Activated CD4-positive, alpha-beta T cell treated with anti-CD3 and anti-CD28 coated beads, Interleukin-2, amount 10 ng/mL, durations not matched to agents 7 days and 5 days (primary cell): ENCODE results near the gene SVIL. TPM values are rescaled to one million over a fixed set of nuclear protein-coding genes. Genes with fewer than 3 reads are reported as not detected.
"Not testable (repeated sequence)": the region's sequence is repeated elsewhere in the genome, so short reads cannot be mapped to it uniquely, and the experiment has no call there.

Experiments used
- CTCF ChIA-PET: fragments of 350-600 bp; sonication (Branson Sonifier 250); formaldehyde crosslinking; loops from one replicate; lab custom pipeline; 2021; ENCODE audit warnings: antibody characterized with exemption; lab: Charles Lee
- POLR2A ChIA-PET: fragments of 350-600 bp; sonication (Branson Sonifier 250); formaldehyde crosslinking; loops from one replicate; lab custom pipeline; 2021; ENCODE audit warnings: antibody characterized with exemption; lab: Charles Lee
- DNase-seq: peaks from one replicate; pipeline ENCODE4 v3.0.0-alpha.2; 2020
- H3K27ac Mint-ChIP-seq: one replicate; pipeline ENCODE4 v1.8.0; 2021; ENCODE audit warnings: mild to moderate bottlenecking, moderate library complexity, mixed read lengths
- H3K27me3 Mint-ChIP-seq: one replicate; pipeline ENCODE4 v1.8.0; 2021; ENCODE audit warnings: mixed read lengths
- H3K36me3 Mint-ChIP-seq: one replicate; pipeline ENCODE4 v1.8.0; 2021; ENCODE audit warnings: low read depth, mixed read lengths
- H3K4me1 Mint-ChIP-seq: one replicate; pipeline ENCODE4 v1.8.0; 2021; ENCODE audit warnings: mixed read lengths
- H3K4me3 Mint-ChIP-seq: one replicate; pipeline ENCODE4 v1.8.0; 2021; ENCODE audit warnings: mild to moderate bottlenecking, moderate library complexity, mixed read lengths
- H3K9me3 Mint-ChIP-seq: one replicate; pipeline ENCODE4 v1.8.0; 2021; ENCODE audit warnings: mixed read lengths
- total RNA-seq, 2 experiments: library from RNA; stranded (reverse); gene quantifications; one replicate each; pipeline ENCODE4 v1.2.3, GENCODE V29; 2021

The SVIL gene
- total RNA-seq, 2 experiments from 2014 or later = 22.6 to 26.8 TPM

GRCh38 chr10:29613791-29614190, 21.0 kb downstream of the SVIL start:
- Mint-ChIP-seq H3K36me3 (peaks cover 21% of the 10 kb centered on the region), H3K27ac (no peak overlapping the region), H3K4me3 (no peak overlapping the region), H3K27me3 (no peaks in the 10 kb centered on the region), H3K4me1 (no peaks in the 10 kb centered on the region), H3K9me3 (peaks cover 22% of the 10 kb centered on the region)
- POLR2A ChIA-PET = no interaction called here
- CTCF ChIA-PET = no interaction called here
- DNase-seq = no peak

- H3K4me1 Mint-ChIP-seq = no peaks in the 10 kb centered on the region
- POLR2A ChIA-PET = no interaction called here
- peaks cover 22% of the 10 kb centered on the region for H3K9me3 Mint-ChIP-seq
- DNase-seq = no peak
- H3K27me3 Mint-ChIP-seq = no peaks in the 10 kb centered on the region
- CTCF ChIA-PET = no interaction called here
- no peak overlapping the region for H3K27ac Mint-ChIP-seq
- H3K4me3 Mint-ChIP-seq = no peak overlapping the region
- peaks cover 22% of the 10 kb centered on the region for H3K36me3 Mint-ChIP-seq
These were observed 21.6 kb downstream of the SVIL start for GRCh38 chr10:29613196-29613595.

DNA sequence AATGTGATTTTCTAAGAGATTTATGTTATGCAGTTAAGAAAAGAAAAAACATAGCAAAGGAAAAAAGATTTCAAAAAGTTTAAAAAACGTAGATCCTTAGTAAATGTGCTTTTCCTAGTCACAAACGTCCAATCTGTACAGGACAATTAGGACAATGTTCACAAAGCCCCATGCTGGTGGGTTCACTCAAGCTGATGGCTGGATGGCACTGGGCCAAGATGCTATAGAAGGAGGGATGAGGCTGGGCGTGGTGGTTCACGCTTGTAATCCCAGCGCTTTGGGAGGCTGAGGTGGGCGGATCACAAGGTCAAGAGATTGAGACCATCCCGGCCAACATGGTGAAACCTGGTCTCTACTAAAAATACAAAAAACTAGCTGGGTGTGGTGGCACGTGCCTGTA, 22.1 kb downstream of the SVIL start:
- no peak overlapping the region for H3K27ac Mint-ChIP-seq
- ChIA-PET CTCF (no interaction called here), POLR2A (no interaction called here)
- no peak overlapping the region for H3K4me3 Mint-ChIP-seq
- H3K9me3 Mint-ChIP-seq = peaks cover 22% of the 10 kb centered on the region
- no peaks in the 10 kb centered on the region for H3K27me3 Mint-ChIP-seq
- H3K36me3 Mint-ChIP-seq = peaks cover 22% of the 10 kb centered on the region
- no peaks in the 10 kb centered on the region for H3K4me1 Mint-ChIP-seq
- DNase-seq = no peak

- DNase-seq = no peak
- H3K36me3 Mint-ChIP-seq = peaks cover 22% of the 10 kb centered on the region
- H3K27me3 Mint-ChIP-seq = no peaks in the 10 kb centered on the region
- ChIA-PET POLR2A (no interaction called here), CTCF (interaction anchor here (0.8 kb wide), 1 partner anchor 13 kb away, joined by 3 read pairs; no protein-coding TSS in a partner anchor)
- no peak overlapping the region for H3K4me3 Mint-ChIP-seq
- peaks cover 22% of the 10 kb centered on the region for H3K9me3 Mint-ChIP-seq
- no peaks in the 10 kb centered on the region for H3K4me1 Mint-ChIP-seq
- no peak overlapping the region for H3K27ac Mint-ChIP-seq
These were observed 22.9 kb downstream of the SVIL start for GRCh38 chr10:29611781-29612381.

DNA sequence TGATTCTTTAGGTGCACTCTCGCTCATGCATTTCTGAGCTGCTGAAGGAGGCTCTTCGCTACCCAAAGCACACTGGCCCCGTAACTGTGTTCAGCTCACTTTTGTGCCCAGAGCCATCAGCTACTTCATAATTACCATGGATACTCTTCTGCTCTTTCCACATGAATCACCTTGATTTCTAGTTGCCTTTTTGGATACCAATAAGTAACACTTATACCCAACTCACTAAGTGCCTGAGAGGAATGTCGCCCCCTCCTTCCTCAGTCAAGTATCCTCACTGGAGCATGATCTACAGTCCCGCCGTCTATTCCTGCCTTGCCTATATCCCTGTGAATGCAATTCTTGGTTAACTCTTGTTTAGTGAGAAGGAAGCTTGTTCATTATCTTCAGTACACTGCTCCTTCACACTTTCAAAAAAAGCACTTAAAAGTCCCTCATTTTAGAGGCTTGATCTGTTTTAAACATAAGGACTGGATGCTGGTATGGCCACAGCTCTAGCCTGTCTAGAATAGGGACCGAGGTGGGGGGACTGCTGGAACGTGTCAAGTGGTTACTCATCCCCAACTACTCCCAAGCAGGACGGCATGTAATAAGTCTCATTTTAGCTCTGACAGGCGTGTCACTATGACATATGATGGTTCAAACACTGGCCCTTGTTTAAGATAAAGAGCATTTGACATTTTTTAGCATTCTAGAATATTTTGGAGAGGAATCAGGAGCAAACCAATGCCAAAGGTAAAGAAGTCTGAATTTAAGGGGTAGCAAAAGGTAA, 23.7 kb downstream of the SVIL start:
- DNase-seq = no peak
- ChIA-PET POLR2A (no interaction called here), CTCF (no interaction called here)
- peaks cover 22% of the 10 kb centered on the region for H3K9me3 Mint-ChIP-seq
- H3K27me3 Mint-ChIP-seq = no peaks in the 10 kb centered on the region
- H3K4me1 Mint-ChIP-seq = no peaks in the 10 kb centered on the region
- no peak overlapping the region for H3K27ac Mint-ChIP-seq
- H3K36me3 Mint-ChIP-seq = peaks cover 22% of the 10 kb centered on the region
- no peak overlapping the region for H3K4me3 Mint-ChIP-seq

DNA sequence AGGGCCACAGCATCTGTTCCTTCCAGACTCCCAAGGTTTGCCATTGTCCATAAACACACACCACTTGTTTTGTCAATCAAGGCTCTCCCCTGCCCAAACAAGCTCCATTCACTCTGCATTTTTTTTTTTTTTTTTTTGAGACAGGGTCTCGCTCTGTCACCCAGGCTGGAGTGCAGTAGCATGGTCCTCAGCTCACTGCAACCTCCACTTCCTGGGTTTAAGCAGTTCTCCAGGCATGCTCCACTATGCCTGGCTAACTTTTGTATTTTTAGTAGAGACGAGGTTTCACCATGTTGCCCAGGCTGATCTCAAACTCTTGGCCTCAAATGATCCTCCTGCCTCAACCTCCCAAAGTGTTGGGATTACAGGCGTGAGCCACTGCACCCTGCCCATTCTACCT, 24.4 kb downstream of the SVIL start:
- H3K4me3 Mint-ChIP-seq, DNase-seq, H3K27me3 Mint-ChIP-seq, H3K4me1 Mint-ChIP-seq, H3K27ac Mint-ChIP-seq, POLR2A ChIA-PET: not testable (repeated sequence)
- peaks cover 22% of the 10 kb centered on the region for H3K36me3 Mint-ChIP-seq
- CTCF ChIA-PET = interaction anchor here (1.0 kb wide), 1 partner anchor 19 kb away, joined by 3 read pairs; no protein-coding TSS in a partner anchor
- H3K9me3 Mint-ChIP-seq = peaks cover 22% of the 10 kb centered on the region

- H3K27ac Mint-ChIP-seq = no peak overlapping the region
- no peaks in the 10 kb centered on the region for H3K27me3 Mint-ChIP-seq
- H3K4me1 Mint-ChIP-seq = no peaks in the 10 kb centered on the region
- ChIA-PET CTCF (interaction anchor here (1.0 kb wide), 1 partner anchor 18 kb away, joined by 3 read pairs; no protein-coding TSS in a partner anchor), POLR2A (no interaction called here)
- H3K36me3 Mint-ChIP-seq = peaks cover 22% of the 10 kb centered on the region
- peaks cover 22% of the 10 kb centered on the region for H3K9me3 Mint-ChIP-seq
- H3K4me3 Mint-ChIP-seq = no peak overlapping the region
- DNase-seq = no peak
These were observed 25.1 kb downstream of the SVIL start for GRCh38 chr10:29609696-29610095.

DNA sequence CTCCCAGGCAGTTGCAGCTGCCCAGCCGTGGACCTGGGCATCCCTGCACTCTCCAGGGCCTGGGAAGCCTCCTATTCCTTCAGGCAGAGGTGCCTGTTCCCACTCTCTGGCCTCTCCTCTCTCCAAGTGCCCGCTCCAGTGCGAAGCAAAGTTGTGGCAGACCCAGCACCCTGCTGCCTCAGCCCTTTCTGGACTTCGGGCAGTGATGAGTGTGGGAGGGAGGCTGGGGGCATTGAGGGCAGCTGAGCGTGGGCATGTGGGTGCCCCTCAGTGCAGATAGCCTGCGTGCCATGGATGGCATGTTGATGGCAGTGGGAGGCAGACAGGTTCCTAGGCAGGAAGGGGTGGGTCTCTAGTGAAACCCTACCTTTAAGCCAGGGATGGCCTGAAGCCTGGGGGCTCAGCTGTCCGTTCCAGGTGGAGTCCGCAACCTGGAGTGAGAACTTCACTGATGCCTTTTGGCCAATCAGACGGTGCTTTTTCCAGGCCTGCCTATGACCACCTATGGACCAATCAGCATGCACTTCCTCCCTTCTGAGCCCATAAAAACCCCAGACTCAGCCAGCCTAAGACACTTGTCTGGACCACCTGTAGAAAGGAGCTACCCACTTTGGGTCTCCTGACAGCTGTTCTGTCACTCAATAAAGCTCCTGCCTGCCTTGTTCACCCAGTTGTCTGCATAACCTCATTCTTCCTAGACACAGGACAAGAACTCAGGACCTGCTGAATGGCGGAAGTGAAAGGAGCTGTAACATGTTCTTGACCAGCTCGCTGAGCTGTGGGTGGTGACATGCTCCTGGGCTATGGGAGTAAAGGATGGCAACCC, 26.1 kb downstream of the SVIL start:
- ChIA-PET POLR2A (no interaction called here), CTCF (interaction anchor here (0.9 kb wide), 1 partner anchor 29 kb away, joined by 3 read pairs; no protein-coding TSS in a partner anchor)
- no peak overlapping the region for H3K27ac Mint-ChIP-seq
- H3K36me3 Mint-ChIP-seq = peaks cover 17% of the 10 kb centered on the region
- peaks cover 18% of the 10 kb centered on the region for H3K9me3 Mint-ChIP-seq
- no peak for DNase-seq
- H3K27me3 Mint-ChIP-seq = no peaks in the 10 kb centered on the region
- no peaks in the 10 kb centered on the region for H3K4me1 Mint-ChIP-seq
- no peak overlapping the region for H3K4me3 Mint-ChIP-seq

GRCh38 chr10:29608062-29608461, 26.7 kb downstream of the SVIL start:
- CTCF ChIA-PET = interaction anchor here (0.9 kb wide), 1 partner anchor 28 kb away, joined by 3 read pairs; no protein-coding TSS in a partner anchor
- H3K27ac Mint-ChIP-seq = no peak overlapping the region

DNA sequence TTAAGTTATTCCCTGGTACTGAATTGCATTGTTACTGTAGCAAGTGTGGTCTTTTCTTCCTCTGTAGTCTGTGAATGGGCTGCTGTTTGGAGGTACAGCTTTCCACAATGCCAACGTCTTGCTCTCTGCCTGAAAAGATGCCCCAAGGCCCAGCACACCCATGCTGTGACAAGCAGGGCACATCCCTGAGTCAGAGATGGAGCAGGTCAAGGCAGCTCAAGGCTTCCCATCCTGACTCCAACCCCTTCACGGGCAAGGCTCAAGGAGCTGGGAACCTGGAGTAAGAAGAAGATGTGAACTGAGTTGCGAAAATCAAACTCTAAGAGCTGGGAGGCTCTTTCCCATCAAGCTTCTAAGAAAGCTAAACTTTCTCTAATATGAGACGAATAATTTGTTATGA, 27.2 kb downstream of the SVIL start:
- Mint-ChIP-seq H3K4me1 (no peaks in the 10 kb centered on the region), H3K27ac (no peak overlapping the region), H3K36me3 (peaks cover 17% of the 10 kb centered on the region), H3K4me3 (no peak overlapping the region), H3K9me3 (peaks cover 18% of the 10 kb centered on the region), H3K27me3 (no peaks in the 10 kb centered on the region)
- CTCF ChIA-PET = interaction anchor here (0.9 kb wide), 1 partner anchor 28 kb away, joined by 3 read pairs; no protein-coding TSS in a partner anchor
- DNase-seq = no peak
- POLR2A ChIA-PET = no interaction called here

More at GRCh38 chr10:29608062-29608461, 26.7 kb downstream of the SVIL start:
- H3K4me3 Mint-ChIP-seq = no peak overlapping the region
- H3K27me3 Mint-ChIP-seq = no peaks in the 10 kb centered on the region
- H3K4me1 Mint-ChIP-seq = no peaks in the 10 kb centered on the region
- peaks cover 17% of the 10 kb centered on the region for H3K36me3 Mint-ChIP-seq
- POLR2A ChIA-PET = no interaction called here
- no peak for DNase-seq
- peaks cover 18% of the 10 kb centered on the region for H3K9me3 Mint-ChIP-seq

DNA sequence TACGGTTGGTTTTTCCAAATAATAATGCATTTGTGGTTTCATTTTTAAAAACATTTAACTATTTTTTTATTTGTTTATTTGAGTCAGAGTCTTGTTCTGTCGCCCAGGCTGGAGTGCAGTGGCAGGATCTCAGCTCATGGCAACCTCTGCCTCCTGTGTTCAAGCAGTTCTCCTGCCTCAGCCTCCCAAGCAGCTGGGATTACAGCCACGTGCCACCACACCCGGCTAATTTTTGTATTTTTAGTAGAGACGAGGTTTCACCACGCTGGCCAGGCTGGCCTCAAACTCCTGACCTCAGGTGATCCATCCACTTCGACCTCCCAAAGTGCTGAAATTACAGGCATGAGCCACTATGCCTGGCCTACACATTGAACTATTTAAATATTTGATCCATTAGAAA, 28.1 kb downstream of the SVIL start:
- POLR2A ChIA-PET, H3K27me3 Mint-ChIP-seq, H3K4me3 Mint-ChIP-seq, H3K4me1 Mint-ChIP-seq, H3K27ac Mint-ChIP-seq, CTCF ChIA-PET, DNase-seq: not testable (repeated sequence)
- Mint-ChIP-seq H3K36me3 (peaks cover 17% of the 10 kb centered on the region), H3K9me3 (peaks cover 18% of the 10 kb centered on the region)

DNA sequence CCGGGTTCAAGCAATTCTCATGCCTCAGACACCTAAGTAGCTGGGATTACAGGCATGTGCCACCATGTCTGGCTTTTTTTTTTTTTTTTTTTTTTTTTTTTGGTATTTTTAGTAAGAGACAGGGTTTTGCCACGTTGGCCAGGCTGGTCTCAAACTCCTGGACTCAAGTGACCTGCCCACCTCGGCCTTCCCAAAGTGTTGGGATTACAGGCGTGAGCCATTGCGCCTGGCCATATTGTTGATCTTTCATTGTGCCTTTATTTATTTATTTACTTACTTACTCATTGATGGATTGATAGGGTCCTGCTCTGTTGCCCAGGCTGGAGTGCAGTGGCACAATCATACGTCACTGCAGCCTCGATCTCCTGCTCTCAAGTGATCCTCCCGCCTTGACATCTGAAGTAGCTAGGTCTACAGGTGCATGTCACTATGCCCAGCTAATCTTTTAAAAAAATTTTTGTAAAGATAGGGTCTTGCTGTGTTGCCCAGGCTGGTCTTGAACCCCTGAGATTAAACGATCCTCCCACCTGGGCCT, 30.4 kb downstream of the SVIL start:
- peaks cover 5% of the 10 kb centered on the region for H3K9me3 Mint-ChIP-seq
- DNase-seq = no peak
- ChIA-PET CTCF (no interaction called here), POLR2A (no interaction called here)
- H3K27me3 Mint-ChIP-seq = no peaks in the 10 kb centered on the region
- H3K27ac Mint-ChIP-seq = no peak overlapping the region
- no peaks in the 10 kb centered on the region for H3K4me1 Mint-ChIP-seq
- H3K36me3 Mint-ChIP-seq = peaks cover 6% of the 10 kb centered on the region
- no peak overlapping the region for H3K4me3 Mint-ChIP-seq
